Measurements from ENCODE around the gene RNF181.
"Not testable (repeated sequence)": the region's sequence is repeated elsewhere in the genome, so short reads cannot be mapped to it uniquely, and the experiment has no call there.

The RNF181 gene

GRCh38 chr2:85611217-85611704, 15.7 kb downstream of the RNF181 start:
- DNase-seq (ENCODE audit: extremely low spot score, insufficient read length, low read depth) (no peak), FAIRE-seq (no peak)

- FAIRE-seq (peak; percentile 75), DNase-seq (ENCODE audit: extremely low spot score, insufficient read length, low read depth) (peak; percentile 96)
Observed at GRCh38 chr2:85611705-85612587, 16.4 kb downstream of the RNF181 start, which contains the start of gene C2orf68. TSS of gene C2orf68 (minus strand) at chr2:85612066. CDS start at chr2:85611984, 82 bp downstream.

- DNase-seq (ENCODE audit: extremely low spot score, insufficient read length, low read depth) (no peak), FAIRE-seq (no peak)
Observed at GRCh38 chr2:85613717-85614515, 18.4 kb downstream of the RNF181 start.

GRCh38 chr2:85614757-85615156, 19.2 kb downstream of the RNF181 start:
- FAIRE-seq; DNase-seq (ENCODE audit: extremely low spot score, insufficient read length, low read depth): not testable (repeated sequence)

- FAIRE-seq (no peak), DNase-seq (ENCODE audit: extremely low spot score, insufficient read length, low read depth) (no peak)
Observed at GRCh38 chr2:85615413-85615728, 19.8 kb downstream of the RNF181 start.

- DNase-seq (ENCODE audit: extremely low spot score, insufficient read length, low read depth); FAIRE-seq: not testable (repeated sequence)
Observed at GRCh38 chr2:85617723-85618122, 22.2 kb downstream of the RNF181 start.

GRCh38 chr2:85619617-85620016, 24.1 kb downstream of the RNF181 start:
- FAIRE-seq (no peak), DNase-seq (ENCODE audit: extremely low spot score, insufficient read length, low read depth) (no peak)

- DNase-seq (ENCODE audit: extremely low spot score, insufficient read length, low read depth) (no peak), FAIRE-seq (no peak)
Observed at GRCh38 chr2:85621338-85621737, 25.8 kb downstream of the RNF181 start.

- FAIRE-seq (no peak), DNase-seq (ENCODE audit: extremely low spot score, insufficient read length, low read depth) (no peak)
Observed at GRCh38 chr2:85623991-85624390, 28.4 kb downstream of the RNF181 start.

GRCh38 chr2:85628658-85629057, 33.1 kb downstream of the RNF181 start:
- FAIRE-seq (no peak), DNase-seq (ENCODE audit: extremely low spot score, insufficient read length, low read depth) (no peak)

- FAIRE-seq, result no peak
- DNase-seq (ENCODE audit: extremely low spot score, insufficient read length, low read depth), result no peak
Observed at GRCh38 chr2:85631316-85631715, 35.8 kb downstream of the RNF181 start.

GRCh38 chr2:85635011-85635410, 39.5 kb downstream of the RNF181 start:
- FAIRE-seq (no peak), DNase-seq (ENCODE audit: extremely low spot score, insufficient read length, low read depth) (no peak)

- FAIRE-seq (no peak), DNase-seq (ENCODE audit: extremely low spot score, insufficient read length, low read depth) (no peak)
Observed at GRCh38 chr2:85635636-85636035, 40.1 kb downstream of the RNF181 start.

- no peak for FAIRE-seq
Observed at GRCh38 chr2:85642725-85643124, 47.2 kb downstream of the RNF181 start.

GRCh38 chr2:85644909-85645308, 49.4 kb downstream of the RNF181 start:
- FAIRE-seq (no peak), DNase-seq (ENCODE audit: extremely low spot score, insufficient read length, low read depth) (no peak)

More at GRCh38 chr2:85642725-85643124, 47.2 kb downstream of the RNF181 start:
- no peak for DNase-seq (ENCODE audit: extremely low spot score, insufficient read length, low read depth)

- no peak for FAIRE-seq
- no peak for DNase-seq (ENCODE audit: extremely low spot score, insufficient read length, low read depth)
Observed at GRCh38 chr2:85646166-85646565, 50.6 kb downstream of the RNF181 start.

Measured in GM18507 (cell line).